Vagina (tissue), 2 donors: ENCODE data around the gene COX6A2. TPM values are rescaled to one million over a fixed set of nuclear protein-coding genes. Genes with fewer than 3 reads are reported as not detected.
"Not testable (repeated sequence)": the region's sequence is repeated elsewhere in the genome, so short reads cannot be mapped to it uniquely, and the experiment has no call there.

Experiments
- DNase-seq, 2 donors: peaks; one replicate each; pipeline ENCODE4 v3.0.0-alpha.2; 2017; ENCODE audit errors: extremely low spot score in 2 of 2
- H3K27ac ChIP-seq: fragments of 200-600 bp; sonication (generic); one replicate; pipeline ENCODE4 v1.5.1; 2019
- H3K27me3 ChIP-seq: fragments of 200-600 bp; sonication (generic); one replicate; pipeline ENCODE4 v1.5.1; 2019
- H3K36me3 ChIP-seq, 2 donors: fragments of 200-600 bp; sonication (generic); one replicate each; pipeline ENCODE4 v1.5.1; 2017 to 2019
- H3K4me1 ChIP-seq: fragments of 200-600 bp; sonication (generic); one replicate; pipeline ENCODE4 v1.5.1; 2019
- H3K4me3 ChIP-seq, 2 donors: fragments of 200-600 bp; sonication (generic); 1 replicate in 1 of 2; 2 replicates in 1 of 2; pipeline ENCODE4 v1.5.1; 2016 to 2019
- H3K9me3 ChIP-seq: fragments of 200-600 bp; sonication (generic); one replicate; pipeline ENCODE4 v1.5.1; 2019
- POLR2A ChIP-seq, 2 donors: fragments of 450-650 bp; IDR thresholded peaks; one replicate each; pipeline ENCODE4 v1.6.1; 2017; ENCODE audit warnings: antibody characterized with exemption in 2 of 2, mild to moderate bottlenecking in 2 of 2, moderate library complexity in 2 of 2
- POLR2AphosphoS5 ChIP-seq, 2 donors: sonication (generic); formaldehyde crosslinking; IDR thresholded peaks; one replicate each; pipeline ENCODE4 v1.9.0; 2017; ENCODE audit warnings: antibody characterized with exemption in 2 of 2, mild to moderate bottlenecking in 2 of 2, low read depth in 1 of 2; ENCODE audit not compliant: insufficient read depth in 1 of 2
- intact Hi-C: fragments of 100-400 bp; cut with DNase I; formaldehyde crosslinking; loops from one replicate; pipeline ENCODE4 v1.15.1; 2023
- total RNA-seq: library from RNA; depleted of rRNA; stranded (reverse); fragments of >200 nt; gene quantifications from one replicate; pipeline ENCODE4 v1.2.3, GENCODE V29; 2016
- TF ChIP-seq, protein P1 (sequence below), 3 experiments: fragments of 450-650 bp in 2 of 3; fragments of 200-600 bp in 1 of 3; sonication (generic) in 1 of 3; IDR thresholded peaks; one replicate each; pipeline ENCODE4 v1.5.1; 2017 to 2019; ENCODE audit warnings: antibody characterized with exemption in 3 of 3, mild to moderate bottlenecking in 2 of 3, moderate library complexity in 2 of 3

Gene COX6A2
- total RNA-seq, 1 donor from 2014 or later = not detected

DNA sequence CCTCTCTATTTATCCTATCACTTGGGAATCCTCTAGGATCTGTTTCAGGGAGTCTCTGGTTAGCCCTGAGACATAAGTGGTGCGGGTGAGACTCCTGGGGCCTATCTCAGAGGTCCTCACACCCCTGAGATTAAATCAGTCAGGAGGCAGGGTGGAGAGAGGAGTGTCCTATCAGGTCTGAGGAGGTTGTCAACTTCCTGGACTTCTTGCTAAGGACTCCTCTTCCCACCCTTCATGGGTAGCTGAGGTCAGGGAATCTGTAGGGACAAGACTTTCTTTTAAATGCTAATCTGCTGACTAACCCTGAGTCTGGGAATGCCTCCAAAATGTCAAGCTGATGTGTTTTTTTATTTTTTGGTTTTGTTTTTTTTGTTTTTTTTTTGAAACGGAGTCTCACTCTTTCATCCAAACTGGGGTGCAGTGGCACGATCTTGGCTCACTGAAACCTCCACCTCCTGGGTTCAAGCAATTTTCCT is 24.5 kb upstream of the COX6A2 start:
- H3K4me3 ChIP-seq = no peak overlapping the region
- peaks cover 66% of the 10 kb centered on the region for H3K4me1 ChIP-seq
- no peaks in the 10 kb centered on the region for H3K27me3 ChIP-seq
- DNase-seq = no peak
- TF ChIP-seq POLR2A (IDR thresholded peaks at IDR 0.05) (no peak), POLR2AphosphoS5 (IDR thresholded peaks at IDR 0.05; ENCODE audit: insufficient read depth in 1 of 2, low read depth in 1 of 2) (peak in 1 of 2 donors; percentile 66)
- H3K36me3 ChIP-seq = peaks cover 0 to 4% of the 10 kb centered on the region in 2 donors
- intact Hi-C loops = loop anchor here (10.0 kb wide), 1 partner anchor 422 kb away; the partner anchor contains the start of gene ZNF267
- no peaks in the 10 kb centered on the region for H3K9me3 ChIP-seq
- H3K27ac ChIP-seq = peak overlapping the region; percentile 84

DNA sequence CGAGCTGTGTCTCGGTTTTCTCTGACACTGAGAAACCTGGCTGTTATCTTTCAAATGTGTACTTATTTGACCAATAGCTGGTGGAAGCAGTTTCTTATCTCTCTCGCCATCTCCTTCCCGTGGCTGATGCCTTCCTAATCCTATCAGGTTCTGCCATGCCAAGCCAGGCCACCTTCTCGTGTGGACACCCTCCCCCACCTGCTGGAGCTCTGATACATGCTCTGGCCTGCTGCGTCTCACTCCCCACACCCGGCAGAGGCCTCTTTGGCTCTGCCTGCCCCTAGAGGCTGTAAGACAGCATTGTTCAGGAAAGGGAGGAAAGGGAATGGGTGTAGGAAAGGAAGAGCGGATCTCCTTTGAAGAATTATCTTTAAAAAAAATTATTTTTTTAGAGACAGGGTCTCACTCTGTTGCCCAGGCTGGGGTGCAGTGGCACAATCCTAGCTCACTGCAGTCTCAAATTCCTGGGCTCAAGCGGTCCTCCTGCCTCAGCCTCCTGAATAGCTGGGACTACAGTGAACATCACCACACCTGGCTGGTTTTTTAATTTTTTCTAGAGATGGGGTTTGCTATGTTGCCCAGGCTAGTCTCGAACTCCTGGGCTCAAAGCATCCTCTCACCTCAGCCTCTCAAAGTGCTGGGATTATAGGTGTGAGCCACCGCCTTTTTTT is 23.7 kb upstream of the COX6A2 start:
- Histone ChIP-seq H3K27me3 (no peaks in the 10 kb centered on the region), H3K4me1 (peaks cover 58% of the 10 kb centered on the region), H3K9me3 (no peaks in the 10 kb centered on the region), H3K36me3 (peaks cover 0 to 4% of the 10 kb centered on the region in 2 donors), H3K27ac (peak overlapping the region; percentile 84), H3K4me3 (no peak overlapping the region)
- intact Hi-C loops = loop anchor here (10.0 kb wide), 1 partner anchor 423 kb away; the partner anchor contains the start of gene ZNF267
- TF ChIP-seq POLR2A (IDR thresholded peaks at IDR 0.05) = no peak
- TF ChIP-seq POLR2AphosphoS5 (IDR thresholded peaks at IDR 0.05; ENCODE audit: insufficient read depth in 1 of 2, low read depth in 1 of 2) = peak in 1 of 2 donors; percentile 22
- TF ChIP-seq, protein P1, sequence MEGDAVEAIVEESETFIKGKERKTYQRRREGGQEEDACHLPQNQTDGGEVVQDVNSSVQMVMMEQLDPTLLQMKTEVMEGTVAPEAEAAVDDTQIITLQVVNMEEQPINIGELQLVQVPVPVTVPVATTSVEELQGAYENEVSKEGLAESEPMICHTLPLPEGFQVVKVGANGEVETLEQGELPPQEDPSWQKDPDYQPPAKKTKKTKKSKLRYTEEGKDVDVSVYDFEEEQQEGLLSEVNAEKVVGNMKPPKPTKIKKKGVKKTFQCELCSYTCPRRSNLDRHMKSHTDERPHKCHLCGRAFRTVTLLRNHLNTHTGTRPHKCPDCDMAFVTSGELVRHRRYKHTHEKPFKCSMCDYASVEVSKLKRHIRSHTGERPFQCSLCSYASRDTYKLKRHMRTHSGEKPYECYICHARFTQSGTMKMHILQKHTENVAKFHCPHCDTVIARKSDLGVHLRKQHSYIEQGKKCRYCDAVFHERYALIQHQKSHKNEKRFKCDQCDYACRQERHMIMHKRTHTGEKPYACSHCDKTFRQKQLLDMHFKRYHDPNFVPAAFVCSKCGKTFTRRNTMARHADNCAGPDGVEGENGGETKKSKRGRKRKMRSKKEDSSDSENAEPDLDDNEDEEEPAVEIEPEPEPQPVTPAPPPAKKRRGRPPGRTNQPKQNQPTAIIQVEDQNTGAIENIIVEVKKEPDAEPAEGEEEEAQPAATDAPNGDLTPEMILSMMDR (IDR thresholded peaks at IDR 0.05) = peak in 1 of 3 experiments; percentile 38
- no peak for DNase-seq

DNA sequence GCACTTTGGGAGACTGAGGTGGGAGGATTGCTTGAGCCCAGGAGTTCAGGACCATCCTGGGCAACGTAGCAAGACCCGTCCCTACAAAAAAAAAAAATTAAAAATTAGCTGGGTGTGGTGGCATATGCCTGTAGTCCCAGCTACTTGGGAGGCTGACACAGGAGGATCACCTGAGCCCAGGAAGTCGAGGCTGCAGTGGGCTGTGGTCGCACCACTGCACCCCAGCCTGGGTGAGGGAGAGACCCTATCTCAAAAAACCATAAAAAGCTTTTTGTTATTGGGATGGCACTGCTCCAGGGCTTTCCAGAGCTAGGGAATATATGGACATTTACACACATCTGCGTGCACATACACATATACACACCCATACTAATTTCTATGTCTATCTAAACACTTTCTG is 23.0 kb upstream of the COX6A2 start:
- peaks cover 0 to 4% of the 10 kb centered on the region in 2 donors for H3K36me3 ChIP-seq
- peaks cover 52% of the 10 kb centered on the region for H3K4me1 ChIP-seq
- H3K9me3 ChIP-seq = no peaks in the 10 kb centered on the region
- TF ChIP-seq, protein P1 (IDR thresholded peaks at IDR 0.05) = no peak
- TF ChIP-seq POLR2A (IDR thresholded peaks at IDR 0.05) (no peak), POLR2AphosphoS5 (IDR thresholded peaks at IDR 0.05; ENCODE audit: insufficient read depth in 1 of 2, low read depth in 1 of 2) (no peak)
- no peaks in the 10 kb centered on the region for H3K27me3 ChIP-seq
- intact Hi-C loops = loop anchor here (10.0 kb wide), 1 partner anchor 424 kb away; the partner anchor contains the start of gene ZNF267
- no peak for DNase-seq
- peak overlapping the region; percentile 84 for H3K27ac ChIP-seq
- H3K4me3 ChIP-seq = no peak overlapping the region

DNA sequence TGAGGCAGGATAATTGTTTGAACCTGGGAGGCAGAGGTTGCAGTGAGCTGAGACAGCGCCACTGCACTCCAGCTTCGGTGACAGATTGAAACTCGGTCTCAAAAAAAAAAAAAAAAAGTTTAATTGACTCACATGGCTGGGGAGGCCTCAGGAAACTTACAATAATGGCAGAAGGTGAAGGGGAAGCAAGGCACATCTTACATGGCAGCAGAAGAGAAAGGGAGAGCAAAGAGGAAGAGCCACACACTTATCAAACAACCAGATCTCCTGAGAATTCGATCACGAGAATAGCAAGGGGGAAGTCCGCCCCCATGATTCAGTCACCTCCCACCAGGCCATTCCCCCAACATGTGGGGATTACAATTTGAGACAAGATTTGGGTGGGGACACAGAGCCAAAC is 17.8 kb upstream of the COX6A2 start:
- not testable (repeated sequence) for H3K9me3 ChIP-seq, DNase-seq, H3K4me3 ChIP-seq, H3K36me3 ChIP-seq, H3K27ac ChIP-seq, H3K4me1 ChIP-seq, H3K27me3 ChIP-seq
- intact Hi-C loops = loop anchor here (10.0 kb wide), 1 partner anchor 261 kb away; the partner anchor contains the start of gene FUS

DNA sequence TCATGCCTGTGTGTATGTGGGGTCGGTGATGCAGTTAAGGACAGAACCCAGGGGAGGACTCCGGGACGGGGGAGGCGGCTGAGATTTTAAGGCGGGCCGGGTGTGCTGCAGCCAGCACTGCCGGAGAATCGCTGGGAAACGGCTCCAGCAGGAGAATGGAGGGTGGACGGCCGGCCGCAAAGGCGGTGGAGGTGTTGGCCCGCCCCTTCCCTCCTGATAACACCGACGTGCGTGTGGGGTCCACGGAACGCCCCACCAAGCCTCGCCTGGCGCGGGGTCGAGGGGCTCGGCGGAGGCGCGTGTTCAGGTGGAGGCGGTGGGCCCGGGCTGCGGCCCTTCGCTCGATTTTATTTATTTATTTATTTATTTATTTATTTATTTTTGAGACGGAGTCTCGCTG is 13.8 kb upstream of the COX6A2 start:
- Histone ChIP-seq H3K27me3 (no peaks in the 10 kb centered on the region), H3K4me3 (peak overlapping the region; percentile 70 to 82), H3K27ac (peak overlapping the region; percentile 91), H3K9me3 (no peaks in the 10 kb centered on the region), H3K4me1 (no peaks in the 10 kb centered on the region), H3K36me3 (no peaks in the 10 kb centered on the region)
- DNase-seq = no peak
- TF ChIP-seq, protein P1 (IDR thresholded peaks at IDR 0.05) = no peak
- TF ChIP-seq POLR2A (IDR thresholded peaks at IDR 0.05) = no peak
- no peak for TF ChIP-seq POLR2AphosphoS5 (IDR thresholded peaks at IDR 0.05; ENCODE audit: insufficient read depth in 1 of 2, low read depth in 1 of 2)
- intact Hi-C loops = loop anchor here (5.0 to 10.0 kb wide), 2 partner anchors 257 to 455 kb away; partner anchors contain the start of genes FUS and HSD3B7
